HEK293 (cell line): ENCODE measurements around the gene CRELD1.

ENCODE experiments used
- SCRT1 ChIP-seq: fragments of 450-650 bp; formaldehyde crosslinking; IDR thresholded peaks from 2 replicates; pipeline ENCODE4 v1.5.1; 2016; ENCODE audit warnings: missing biosample characterization, missing genetic modification characterization, borderline replicate concordance
- ZBTB20 ChIP-seq: fragments of 450-650 bp; formaldehyde crosslinking; IDR thresholded peaks from 2 replicates; pipeline ENCODE4 v1.5.1; 2016; ENCODE audit warnings: missing biosample characterization, missing genetic modification characterization
- ZNF138 ChIP-seq: fragments of 450-650 bp; formaldehyde crosslinking; IDR thresholded peaks from 2 replicates; pipeline ENCODE4 v1.5.1; 2016; ENCODE audit warnings: missing biosample characterization, missing genetic modification characterization, borderline replicate concordance
- ZNF155 ChIP-seq: fragments of 450-650 bp; formaldehyde crosslinking; IDR thresholded peaks from 2 replicates; pipeline ENCODE4 v1.5.1; 2016; ENCODE audit warnings: missing biosample characterization, missing genetic modification characterization
- ZNF792 ChIP-seq: fragments of 450-650 bp; formaldehyde crosslinking; IDR thresholded peaks from 2 replicates; pipeline ENCODE4 v1.5.1; 2016; ENCODE audit warnings: missing biosample characterization, missing genetic modification characterization
- TF ChIP-seq, protein P1 (sequence below): fragments of 450-650 bp; formaldehyde crosslinking; IDR thresholded peaks from 2 replicates; pipeline ENCODE4 v1.5.1; 2016; ENCODE audit warnings: missing biosample characterization, missing genetic modification characterization
- TF ChIP-seq, protein P2 (sequence below): fragments of 450-650 bp; formaldehyde crosslinking; IDR thresholded peaks from 2 replicates; pipeline ENCODE4 v1.5.1; 2016; ENCODE audit warnings: missing biosample characterization, missing genetic modification characterization
- TF ChIP-seq, protein P3 (sequence below): fragments of 450-650 bp; formaldehyde crosslinking; conservative IDR thresholded peaks from 2 replicates; pipeline ENCODE4 v1.5.1; 2016; ENCODE audit warnings: low read depth, missing biosample characterization, missing genetic modification characterization

DNA sequence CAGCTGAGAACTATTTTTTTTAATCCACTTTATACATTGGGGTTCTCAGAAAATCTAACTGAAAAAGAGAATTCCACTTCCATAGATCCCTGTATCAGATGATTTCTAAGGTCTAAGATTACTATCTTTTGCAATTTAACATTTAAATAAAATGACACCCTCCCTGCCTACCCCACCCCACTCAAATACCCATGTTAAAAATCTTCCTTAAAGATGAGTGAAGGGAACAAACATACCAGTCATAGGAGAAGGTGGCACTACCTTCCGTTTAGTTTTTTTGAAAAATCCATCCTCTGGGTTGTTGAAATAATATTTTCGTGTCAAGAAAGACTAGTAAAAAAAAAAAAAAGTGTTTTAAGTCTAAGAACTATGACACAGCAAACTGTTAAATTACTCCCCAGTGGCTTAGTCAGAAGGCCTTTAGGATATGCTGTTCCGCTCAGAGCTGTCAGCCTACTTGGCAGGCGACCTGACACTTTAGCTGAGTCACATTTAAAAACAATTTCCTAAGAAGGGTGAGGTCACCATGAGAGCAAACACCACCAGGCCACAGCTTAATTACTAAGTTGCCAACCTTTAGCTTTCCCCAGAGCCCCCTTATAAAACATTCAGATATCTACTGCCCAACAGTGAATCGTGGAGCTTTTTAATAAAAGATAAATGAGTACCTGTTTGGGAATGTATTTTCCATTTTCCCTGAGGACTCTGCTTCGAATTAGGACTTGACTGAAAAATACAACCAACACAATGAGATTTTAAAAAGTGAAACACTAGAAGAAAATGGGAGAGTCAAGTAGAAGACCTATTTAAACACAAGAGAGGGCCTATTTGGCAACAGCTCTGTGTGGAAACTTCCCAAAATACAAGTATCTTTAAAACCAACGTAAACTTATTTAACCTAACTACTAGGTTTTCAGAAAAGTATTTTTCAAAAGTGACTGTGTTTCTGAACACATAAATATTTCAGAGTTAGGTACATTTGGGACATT, 43.4 kb downstream of the CRELD1 start:
- TF ChIP-seq, protein P1, sequence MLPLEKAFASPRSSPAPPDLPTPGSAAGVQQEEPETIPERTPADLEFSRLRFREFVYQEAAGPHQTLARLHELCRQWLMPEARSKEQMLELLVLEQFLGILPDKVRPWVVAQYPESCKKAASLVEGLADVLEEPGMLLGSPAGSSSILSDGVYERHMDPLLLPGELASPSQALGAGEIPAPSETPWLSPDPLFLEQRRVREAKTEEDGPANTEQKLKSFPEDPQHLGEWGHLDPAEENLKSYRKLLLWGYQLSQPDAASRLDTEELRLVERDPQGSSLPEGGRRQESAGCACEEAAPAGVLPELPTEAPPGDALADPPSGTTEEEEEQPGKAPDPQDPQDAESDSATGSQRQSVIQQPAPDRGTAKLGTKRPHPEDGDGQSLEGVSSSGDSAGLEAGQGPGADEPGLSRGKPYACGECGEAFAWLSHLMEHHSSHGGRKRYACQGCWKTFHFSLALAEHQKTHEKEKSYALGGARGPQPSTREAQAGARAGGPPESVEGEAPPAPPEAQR (tag by site-specific recombination): no peak
- TF ChIP-seq ZNF792 (no peak), ZNF155 (tag by site-specific recombination) (no peak), ZNF138 (tag by site-specific recombination) (no peak), ZBTB20 (tag by site-specific recombination) (no peak), SCRT1 (tag by site-specific recombination) (no peak)
- TF ChIP-seq, protein P2, sequence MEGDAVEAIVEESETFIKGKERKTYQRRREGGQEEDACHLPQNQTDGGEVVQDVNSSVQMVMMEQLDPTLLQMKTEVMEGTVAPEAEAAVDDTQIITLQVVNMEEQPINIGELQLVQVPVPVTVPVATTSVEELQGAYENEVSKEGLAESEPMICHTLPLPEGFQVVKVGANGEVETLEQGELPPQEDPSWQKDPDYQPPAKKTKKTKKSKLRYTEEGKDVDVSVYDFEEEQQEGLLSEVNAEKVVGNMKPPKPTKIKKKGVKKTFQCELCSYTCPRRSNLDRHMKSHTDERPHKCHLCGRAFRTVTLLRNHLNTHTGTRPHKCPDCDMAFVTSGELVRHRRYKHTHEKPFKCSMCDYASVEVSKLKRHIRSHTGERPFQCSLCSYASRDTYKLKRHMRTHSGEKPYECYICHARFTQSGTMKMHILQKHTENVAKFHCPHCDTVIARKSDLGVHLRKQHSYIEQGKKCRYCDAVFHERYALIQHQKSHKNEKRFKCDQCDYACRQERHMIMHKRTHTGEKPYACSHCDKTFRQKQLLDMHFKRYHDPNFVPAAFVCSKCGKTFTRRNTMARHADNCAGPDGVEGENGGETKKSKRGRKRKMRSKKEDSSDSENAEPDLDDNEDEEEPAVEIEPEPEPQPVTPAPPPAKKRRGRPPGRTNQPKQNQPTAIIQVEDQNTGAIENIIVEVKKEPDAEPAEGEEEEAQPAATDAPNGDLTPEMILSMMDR (tag by site-specific recombination): no peak
- TF ChIP-seq, protein P3, sequence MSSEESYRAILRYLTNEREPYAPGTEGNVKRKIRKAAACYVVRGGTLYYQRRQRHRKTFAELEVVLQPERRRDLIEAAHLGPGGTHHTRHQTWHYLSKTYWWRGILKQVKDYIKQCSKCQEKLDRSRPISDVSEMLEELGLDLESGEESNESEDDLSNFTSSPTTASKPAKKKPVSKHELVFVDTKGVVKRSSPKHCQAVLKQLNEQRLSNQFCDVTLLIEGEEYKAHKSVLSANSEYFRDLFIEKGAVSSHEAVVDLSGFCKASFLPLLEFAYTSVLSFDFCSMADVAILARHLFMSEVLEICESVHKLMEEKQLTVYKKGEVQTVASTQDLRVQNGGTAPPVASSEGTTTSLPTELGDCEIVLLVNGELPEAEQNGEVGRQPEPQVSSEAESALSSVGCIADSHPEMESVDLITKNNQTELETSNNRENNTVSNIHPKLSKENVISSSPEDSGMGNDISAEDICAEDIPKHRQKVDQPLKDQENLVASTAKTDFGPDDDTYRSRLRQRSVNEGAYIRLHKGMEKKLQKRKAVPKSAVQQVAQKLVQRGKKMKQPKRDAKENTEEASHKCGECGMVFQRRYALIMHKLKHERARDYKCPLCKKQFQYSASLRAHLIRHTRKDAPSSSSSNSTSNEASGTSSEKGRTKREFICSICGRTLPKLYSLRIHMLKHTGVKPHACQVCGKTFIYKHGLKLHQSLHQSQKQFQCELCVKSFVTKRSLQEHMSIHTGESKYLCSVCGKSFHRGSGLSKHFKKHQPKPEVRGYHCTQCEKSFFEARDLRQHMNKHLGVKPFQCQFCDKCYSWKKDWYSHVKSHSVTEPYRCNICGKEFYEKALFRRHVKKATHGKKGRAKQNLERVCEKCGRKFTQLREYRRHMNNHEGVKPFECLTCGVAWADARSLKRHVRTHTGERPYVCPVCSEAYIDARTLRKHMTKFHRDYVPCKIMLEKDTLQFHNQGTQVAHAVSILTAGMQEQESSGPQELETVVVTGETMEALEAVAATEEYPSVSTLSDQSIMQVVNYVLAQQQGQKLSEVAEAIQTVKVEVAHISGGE (tag by site-specific recombination): no peak
